Fibroblast of skin of left biceps (primary cell): ENCODE results near the gene SPINK7.
"Not testable (repeated sequence)": the region's sequence is repeated elsewhere in the genome, so short reads cannot be mapped to it uniquely, and the experiment has no call there.

Experiments
- DNase-seq, 2 experiments: peaks; one replicate each; pipeline ENCODE4 v3.0.0-alpha.2; 2013; ENCODE audit warnings: low read depth in 2 of 2

Gene SPINK7

GRCh38 chr5:148312153-148312552 is at the start of gene SPINK7:
TSS of gene SPINK7 (plus strand) at chr5:148312423. CDS start at chr5:148312484, 61 bp downstream.
- no peak for DNase-seq

GRCh38 chr5:148267962-148268361 is 44.3 kb upstream of the SPINK7 start:
- DNase-seq: no peak

GRCh38 chr5:148268566-148268965 is 43.7 kb upstream of the SPINK7 start, which contains the start of gene SPINK13:
TSS of gene SPINK13 (plus strand) at chr5:148268794. CDS start at chr5:148270073, 1,279 bp downstream.
- no peak for DNase-seq

GRCh38 chr5:148275129-148275528 is 37.1 kb upstream of the SPINK7 start:
- not testable (repeated sequence) for DNase-seq

GRCh38 chr5:148280893-148281292 is 31.3 kb upstream of the SPINK7 start:
- not testable (repeated sequence) for DNase-seq

- not testable (repeated sequence) for DNase-seq
Measured at GRCh38 chr5:148281336-148281735, 30.9 kb upstream of the SPINK7 start.

- DNase-seq: no peak
Measured at GRCh38 chr5:148290271-148291195, 21.7 kb upstream of the SPINK7 start.

- DNase-seq: no peak
Measured at GRCh38 chr5:148297731-148298130, 14.5 kb upstream of the SPINK7 start.

- DNase-seq: no peak
Measured at GRCh38 chr5:148306446-148306845, 5.8 kb upstream of the SPINK7 start.

- no peak for DNase-seq
Measured at GRCh38 chr5:148309019-148309418, 3.2 kb upstream of the SPINK7 start.

- no peak for DNase-seq
Measured at GRCh38 chr5:148309746-148310145, 2.5 kb upstream of the SPINK7 start.

GRCh38 chr5:148311484-148311883 is 739 bp upstream of the SPINK7 start:
- no peak for DNase-seq

GRCh38 chr5:148314187-148314586 is 2.0 kb downstream of the SPINK7 start:
- no peak for DNase-seq

- no peak for DNase-seq
Measured at GRCh38 chr5:148314731-148315130, 2.5 kb downstream of the SPINK7 start.

- not testable (repeated sequence) for DNase-seq
Measured at GRCh38 chr5:148320011-148320963, 8.1 kb downstream of the SPINK7 start.

GRCh38 chr5:148333262-148333849 is 21.1 kb downstream of the SPINK7 start:
- DNase-seq: no peak

GRCh38 chr5:148335259-148335658 is 23.0 kb downstream of the SPINK7 start, which contains the start of gene SPINK9:
TSS of gene SPINK9 (plus strand) at chr5:148335559. CDS start at chr5:148335614, 55 bp downstream.
- no peak for DNase-seq

GRCh38 chr5:148336704-148337435 is 24.6 kb downstream of the SPINK7 start:
- DNase-seq: no peak

- DNase-seq: no peak
Measured at GRCh38 chr5:148342371-148343045, 30.3 kb downstream of the SPINK7 start.

GRCh38 chr5:148343046-148343407 is 30.8 kb downstream of the SPINK7 start:
- no peak for DNase-seq
